Stomach (tissue), 4 donors: ENCODE data around the gene FTO.

Source experiments
- CTCF ChIP-seq, 7 experiments: fragments of 450-650 bp in 4 of 7; fragments of 200-600 bp in 3 of 7; sonication (generic) in 3 of 7; IDR thresholded peaks; one replicate each; pipeline ENCODE4 v1.5.1; 2016 to 2019; ENCODE audit warnings: antibody characterized with exemption in 7 of 7, control low read depth in 2 of 7, mild to moderate bottlenecking in 1 of 7
- EP300 ChIP-seq: sonication (generic); formaldehyde crosslinking; IDR thresholded peaks from one replicate; pipeline ENCODE4 v1.6.1; 2017; ENCODE audit warnings: antibody characterized with exemption
- POLR2A ChIP-seq, 4 donors: fragments of 450-650 bp; IDR thresholded peaks; one replicate each; pipeline ENCODE4 v1.6.1; 2016; ENCODE audit warnings: antibody characterized with exemption in 4 of 4, control low read depth in 2 of 4, mild to moderate bottlenecking in 1 of 4, moderate library complexity in 1 of 4
- POLR2AphosphoS5 ChIP-seq, 3 donors: sonication (generic); formaldehyde crosslinking; IDR thresholded peaks; one replicate each; pipeline ENCODE4 v1.6.1; 2016; ENCODE audit warnings: antibody characterized with exemption in 3 of 3

GRCh38 chr16:54051821-54052220 is 347.9 kb downstream of the FTO start:
- TF ChIP-seq CTCF (IDR thresholded peaks at IDR 0.05) (no peak), POLR2A (IDR thresholded peaks at IDR 0.05) (no peak), POLR2AphosphoS5 (IDR thresholded peaks at IDR 0.05) (no peak), EP300 (no peak)
